Measurements from ENCODE around the gene MYL12A. TPM values are rescaled to one million over a fixed set of nuclear protein-coding genes. Genes with fewer than 3 reads are reported as not detected.
"Not testable (repeated sequence)": the region's sequence is repeated elsewhere in the genome, so short reads cannot be mapped to it uniquely, and the experiment has no call there.

Gene MYL12A
- total RNA-seq, 1 experiment from 2014 or later: 648 TPM

GRCh38 chr18:3254725-3255124 lies 7.1 kb downstream of the MYL12A start:
- no peak for DNase-seq (ENCODE audit: low read depth)

GRCh38 chr18:3255611-3256165 lies 8.1 kb downstream of the MYL12A start:
- DNase-seq (ENCODE audit: low read depth): no peak

GRCh38 chr18:3256693-3257626 lies 9.4 kb downstream of the MYL12A start:
- DNase-seq (ENCODE audit: low read depth): peak; percentile 79

- no peak for DNase-seq (ENCODE audit: low read depth)
Observed at GRCh38 chr18:3257627-3258120, 10.1 kb downstream of the MYL12A start.

GRCh38 chr18:3260995-3261372 lies 13.4 kb downstream of the MYL12A start:
- DNase-seq (ENCODE audit: low read depth): no peak

GRCh38 chr18:3261373-3262233 lies 14.0 kb downstream of the MYL12A start, which contains the start of gene MYL12B:
Gene MYL12B, plus strand, starts transcription at chr18:3262133. Its CDS starts 10,766 bp downstream, at chr18:3272899.
- DNase-seq (ENCODE audit: low read depth): peak; percentile 81

- no peak for DNase-seq (ENCODE audit: low read depth)
Observed at GRCh38 chr18:3262234-3263131, 14.9 kb downstream of the MYL12A start.

- DNase-seq (ENCODE audit: low read depth): no peak
Observed at GRCh38 chr18:3263132-3263700, 15.6 kb downstream of the MYL12A start.

- peak; percentile 59 for DNase-seq (ENCODE audit: low read depth)
Observed at GRCh38 chr18:3264362-3264761, 16.8 kb downstream of the MYL12A start.

GRCh38 chr18:3265564-3266033 lies 18.0 kb downstream of the MYL12A start:
- DNase-seq (ENCODE audit: low read depth): no peak

GRCh38 chr18:3266062-3266608 lies 18.5 kb downstream of the MYL12A start:
- no peak for DNase-seq (ENCODE audit: low read depth)

GRCh38 chr18:3268306-3268705 lies 20.7 kb downstream of the MYL12A start:
- DNase-seq (ENCODE audit: low read depth): no peak

GRCh38 chr18:3269241-3269913 lies 21.8 kb downstream of the MYL12A start:
- DNase-seq (ENCODE audit: low read depth): no peak

- DNase-seq (ENCODE audit: low read depth): no peak
Observed at GRCh38 chr18:3269914-3270299, 22.3 kb downstream of the MYL12A start.

GRCh38 chr18:3273042-3273441 lies 25.4 kb downstream of the MYL12A start:
- no peak for DNase-seq (ENCODE audit: low read depth)

GRCh38 chr18:3277643-3278213 lies 30.1 kb downstream of the MYL12A start:
- DNase-seq (ENCODE audit: low read depth): not testable (repeated sequence)

GRCh38 chr18:3279201-3280185 lies 31.9 kb downstream of the MYL12A start:
- DNase-seq (ENCODE audit: low read depth): no peak
